Fibroblast of mammary gland (primary cell): ENCODE results near the gene SGK2.

ENCODE experiments used
- DNase-seq: peaks from one replicate; pipeline ENCODE4 v3.0.0-alpha.2; 2010; ENCODE audit warnings: low read depth
- H3K4me3 ChIP-seq: 2 replicates; pipeline ENCODE4 v1.5.1; 2011; ENCODE audit warnings: low read depth, mild to moderate bottlenecking, low read length, moderate library complexity; ENCODE audit not compliant: control insufficient read depth
- TF ChIP-seq, protein P1 (sequence below): conservative IDR thresholded peaks from 2 replicates; pipeline ENCODE4 v1.5.1; 2011; ENCODE audit warnings: low read depth, low read length, inconsistent platforms; ENCODE audit not compliant: control insufficient read depth, insufficient read depth

The SGK2 gene

DNA sequence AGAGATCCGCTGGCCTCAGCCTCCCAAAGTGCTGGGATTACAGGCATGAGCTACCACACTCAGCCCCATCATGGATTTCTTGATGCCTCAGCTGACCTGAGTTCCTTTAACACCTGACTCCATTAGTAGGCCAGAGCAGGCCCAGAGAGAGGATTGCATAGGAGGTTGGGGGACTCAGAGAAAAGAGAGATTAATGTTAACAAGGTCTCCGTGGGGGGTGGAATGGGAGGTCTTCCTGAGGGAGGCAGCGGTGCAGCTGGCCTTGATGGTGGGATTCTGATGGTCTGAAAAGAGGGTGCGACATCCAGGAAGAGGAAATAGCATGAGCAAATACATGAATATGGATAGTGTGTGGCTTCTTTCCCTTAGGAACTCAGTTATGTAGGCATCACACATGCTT lies 9.9 kb downstream of the SGK2 start:
- no peak for DNase-seq
- TF ChIP-seq, protein P1, sequence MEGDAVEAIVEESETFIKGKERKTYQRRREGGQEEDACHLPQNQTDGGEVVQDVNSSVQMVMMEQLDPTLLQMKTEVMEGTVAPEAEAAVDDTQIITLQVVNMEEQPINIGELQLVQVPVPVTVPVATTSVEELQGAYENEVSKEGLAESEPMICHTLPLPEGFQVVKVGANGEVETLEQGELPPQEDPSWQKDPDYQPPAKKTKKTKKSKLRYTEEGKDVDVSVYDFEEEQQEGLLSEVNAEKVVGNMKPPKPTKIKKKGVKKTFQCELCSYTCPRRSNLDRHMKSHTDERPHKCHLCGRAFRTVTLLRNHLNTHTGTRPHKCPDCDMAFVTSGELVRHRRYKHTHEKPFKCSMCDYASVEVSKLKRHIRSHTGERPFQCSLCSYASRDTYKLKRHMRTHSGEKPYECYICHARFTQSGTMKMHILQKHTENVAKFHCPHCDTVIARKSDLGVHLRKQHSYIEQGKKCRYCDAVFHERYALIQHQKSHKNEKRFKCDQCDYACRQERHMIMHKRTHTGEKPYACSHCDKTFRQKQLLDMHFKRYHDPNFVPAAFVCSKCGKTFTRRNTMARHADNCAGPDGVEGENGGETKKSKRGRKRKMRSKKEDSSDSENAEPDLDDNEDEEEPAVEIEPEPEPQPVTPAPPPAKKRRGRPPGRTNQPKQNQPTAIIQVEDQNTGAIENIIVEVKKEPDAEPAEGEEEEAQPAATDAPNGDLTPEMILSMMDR = no peak
- no peak overlapping the region for H3K4me3 ChIP-seq

DNA sequence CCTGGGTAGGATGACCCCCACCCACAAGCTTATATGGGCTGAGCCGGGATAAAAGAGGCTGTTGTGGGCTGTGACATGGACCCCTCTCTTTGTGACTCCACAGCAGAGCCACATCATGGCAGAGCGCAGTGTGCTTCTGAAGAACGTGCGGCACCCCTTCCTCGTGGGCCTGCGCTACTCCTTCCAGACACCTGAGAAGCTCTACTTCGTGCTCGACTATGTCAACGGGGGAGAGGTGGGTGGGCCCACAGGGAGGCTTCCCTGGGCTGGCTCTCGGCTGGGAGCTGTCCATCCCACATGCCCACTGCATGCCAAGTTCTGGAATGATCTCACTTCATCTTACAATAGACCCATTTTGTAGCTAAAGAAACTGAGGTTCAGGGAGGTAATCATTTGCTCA lies 10.5 kb downstream of the SGK2 start:
- no peak for DNase-seq
- TF ChIP-seq, protein P1 = no peak
- no peak overlapping the region for H3K4me3 ChIP-seq

DNA sequence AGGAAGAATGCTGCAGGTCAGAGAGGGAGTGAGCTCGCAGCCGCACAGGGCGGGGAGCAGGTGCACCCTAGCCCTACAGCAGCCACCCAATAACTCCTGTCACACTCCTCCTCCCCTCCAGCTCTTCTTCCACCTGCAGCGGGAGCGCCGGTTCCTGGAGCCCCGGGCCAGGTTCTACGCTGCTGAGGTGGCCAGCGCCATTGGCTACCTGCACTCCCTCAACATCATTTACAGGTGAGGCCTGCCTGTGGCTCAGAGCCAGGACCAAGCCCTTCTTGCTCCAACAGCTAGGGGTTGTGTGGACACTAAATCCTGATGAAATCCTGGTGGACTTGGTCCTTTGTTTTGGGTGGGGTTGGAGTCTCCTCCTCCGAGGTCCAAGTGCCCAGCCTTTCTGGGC lies 11.7 kb downstream of the SGK2 start:
- TF ChIP-seq, protein P1 = no peak
- no peak overlapping the region for H3K4me3 ChIP-seq
- DNase-seq = no peak

DNA sequence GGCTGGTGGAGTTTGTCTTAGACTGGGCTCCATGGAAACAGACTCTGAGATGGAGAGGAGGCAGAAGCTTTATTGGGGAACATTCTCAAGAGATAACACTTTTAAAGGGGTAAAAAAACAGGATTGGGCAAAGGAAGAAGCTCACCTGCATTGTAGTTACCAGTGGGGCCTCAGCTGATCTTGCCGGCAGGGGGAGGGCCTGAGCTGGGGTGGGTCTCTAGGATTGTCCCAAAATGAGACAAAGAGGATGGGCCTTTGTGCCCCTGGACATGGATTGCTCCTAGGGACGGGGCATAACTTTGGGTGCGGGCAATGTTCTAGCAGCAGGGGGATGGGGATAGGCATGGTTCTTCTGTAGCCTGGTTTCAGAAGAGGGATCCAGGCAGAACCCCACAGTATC lies 12.5 kb downstream of the SGK2 start:
- no peak for DNase-seq
- TF ChIP-seq, protein P1 = no peak
- H3K4me3 ChIP-seq = no peak overlapping the region

DNA sequence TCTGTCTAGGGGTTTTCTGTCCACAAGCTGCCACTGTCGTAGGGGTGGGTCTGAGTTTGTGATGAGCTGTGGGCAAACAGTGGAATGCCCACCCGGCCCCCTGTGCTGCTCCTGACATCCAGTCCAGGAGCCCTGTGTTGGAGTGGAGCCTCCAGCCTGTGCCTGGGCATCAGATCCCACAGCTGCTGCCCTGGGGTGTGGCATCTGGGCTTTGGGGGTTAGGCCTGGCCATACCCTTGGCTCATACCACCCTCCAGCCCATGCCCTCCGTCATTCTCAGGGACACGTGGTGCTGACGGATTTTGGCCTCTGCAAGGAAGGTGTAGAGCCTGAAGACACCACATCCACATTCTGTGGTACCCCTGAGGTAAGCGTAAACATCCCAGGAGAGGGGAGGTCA lies 12.9 kb downstream of the SGK2 start:
- TF ChIP-seq, protein P1 = no peak
- DNase-seq = no peak
- H3K4me3 ChIP-seq = no peak overlapping the region

DNA sequence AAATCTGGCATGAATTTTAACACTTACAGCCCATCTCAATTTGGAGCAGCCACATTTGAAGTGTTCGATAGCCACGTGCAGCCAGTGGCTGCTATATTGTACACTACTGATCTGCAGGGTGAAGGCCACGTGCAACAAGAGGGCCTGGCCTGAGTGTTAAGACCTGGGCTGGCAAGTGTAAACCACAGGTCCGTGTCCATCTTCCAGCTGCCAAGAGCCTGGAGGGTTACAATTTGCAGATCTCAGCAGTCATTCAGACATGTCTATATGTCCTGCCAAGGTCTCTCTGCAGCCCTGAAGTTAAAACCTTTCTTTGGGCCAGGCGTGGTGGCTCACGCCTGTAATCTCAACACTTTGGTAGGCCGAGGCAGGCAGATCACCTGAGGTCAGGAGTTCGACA lies 14.1 kb downstream of the SGK2 start:
- TF ChIP-seq, protein P1 = no peak
- DNase-seq = no peak
- H3K4me3 ChIP-seq = no peak overlapping the region

DNA sequence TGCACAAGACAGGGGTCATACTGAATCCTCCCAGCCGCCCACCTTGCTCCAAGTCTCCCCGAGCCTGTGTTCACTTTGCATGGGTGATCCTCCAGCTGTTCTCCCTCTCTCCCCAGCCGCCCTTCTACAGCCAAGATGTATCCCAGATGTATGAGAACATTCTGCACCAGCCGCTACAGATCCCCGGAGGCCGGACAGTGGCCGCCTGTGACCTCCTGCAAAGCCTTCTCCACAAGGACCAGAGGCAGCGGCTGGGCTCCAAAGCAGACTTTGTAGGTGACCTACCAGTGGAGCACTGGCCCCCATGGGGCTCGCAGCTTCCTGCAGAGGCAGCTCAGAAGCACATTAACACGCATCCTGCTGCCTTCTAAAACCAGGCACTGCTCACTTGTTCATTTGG lies 17.3 kb downstream of the SGK2 start:
- no peak for DNase-seq
- TF ChIP-seq, protein P1 = no peak
- H3K4me3 ChIP-seq = no peak overlapping the region
